Measurements from ENCODE around the gene RHOJ.

DNA sequence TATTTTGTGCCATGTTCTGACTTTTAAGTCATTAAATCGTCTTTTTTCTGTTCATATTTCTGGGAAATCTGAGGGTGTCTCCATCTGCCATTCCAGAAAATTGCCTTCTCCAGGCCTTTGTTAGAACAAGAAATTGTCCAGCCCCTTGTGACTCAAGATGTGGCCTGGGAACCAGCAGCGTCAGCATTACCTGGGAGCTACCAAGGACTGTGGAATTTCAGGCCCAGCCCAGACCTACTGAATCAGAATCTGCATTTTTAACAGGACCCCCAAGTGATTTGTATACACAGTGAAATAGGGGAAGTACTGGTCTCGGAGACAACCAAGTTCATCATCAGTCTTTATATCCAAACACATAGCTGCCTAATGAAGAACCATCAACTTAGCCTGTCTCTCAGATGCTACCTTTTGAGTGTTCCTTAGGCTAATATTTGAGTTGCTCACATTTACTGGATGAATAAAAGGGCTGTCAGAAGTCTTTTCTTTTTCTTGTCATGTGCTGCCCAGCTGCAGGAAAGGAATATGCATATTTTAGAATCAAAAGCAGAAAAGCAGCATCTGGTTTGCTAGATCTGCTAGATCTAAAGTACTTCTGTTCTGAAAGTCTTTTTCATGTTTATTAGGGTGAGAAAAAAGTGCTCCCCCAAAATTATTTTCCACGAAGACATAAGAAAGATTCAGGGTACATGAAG is 93.3 kb downstream of the RHOJ start:
- TF ChIP-seq, protein P1, sequence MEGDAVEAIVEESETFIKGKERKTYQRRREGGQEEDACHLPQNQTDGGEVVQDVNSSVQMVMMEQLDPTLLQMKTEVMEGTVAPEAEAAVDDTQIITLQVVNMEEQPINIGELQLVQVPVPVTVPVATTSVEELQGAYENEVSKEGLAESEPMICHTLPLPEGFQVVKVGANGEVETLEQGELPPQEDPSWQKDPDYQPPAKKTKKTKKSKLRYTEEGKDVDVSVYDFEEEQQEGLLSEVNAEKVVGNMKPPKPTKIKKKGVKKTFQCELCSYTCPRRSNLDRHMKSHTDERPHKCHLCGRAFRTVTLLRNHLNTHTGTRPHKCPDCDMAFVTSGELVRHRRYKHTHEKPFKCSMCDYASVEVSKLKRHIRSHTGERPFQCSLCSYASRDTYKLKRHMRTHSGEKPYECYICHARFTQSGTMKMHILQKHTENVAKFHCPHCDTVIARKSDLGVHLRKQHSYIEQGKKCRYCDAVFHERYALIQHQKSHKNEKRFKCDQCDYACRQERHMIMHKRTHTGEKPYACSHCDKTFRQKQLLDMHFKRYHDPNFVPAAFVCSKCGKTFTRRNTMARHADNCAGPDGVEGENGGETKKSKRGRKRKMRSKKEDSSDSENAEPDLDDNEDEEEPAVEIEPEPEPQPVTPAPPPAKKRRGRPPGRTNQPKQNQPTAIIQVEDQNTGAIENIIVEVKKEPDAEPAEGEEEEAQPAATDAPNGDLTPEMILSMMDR (IDR thresholded peaks at IDR 0.05; ENCODE audit: low read depth, low read length, poor library complexity, severe bottlenecking), result no peak
- TF ChIP-seq EZH2phosphoT487 (IDR thresholded peaks at IDR 0.05; ENCODE audit: borderline replicate concordance, low read length), result no peak

Measured in DOHH2 (cell line).